Measurements from ENCODE around the gene SLC16A12. TPM values are rescaled to one million over a fixed set of nuclear protein-coding genes. Genes with fewer than 3 reads are reported as not detected.
"Not testable (repeated sequence)": the region's sequence is repeated elsewhere in the genome, so short reads cannot be mapped to it uniquely, and the experiment has no call there.

SLC16A12 gene
- total RNA-seq, 1 experiment from 2014 or later, result 0.52 TPM

DNA sequence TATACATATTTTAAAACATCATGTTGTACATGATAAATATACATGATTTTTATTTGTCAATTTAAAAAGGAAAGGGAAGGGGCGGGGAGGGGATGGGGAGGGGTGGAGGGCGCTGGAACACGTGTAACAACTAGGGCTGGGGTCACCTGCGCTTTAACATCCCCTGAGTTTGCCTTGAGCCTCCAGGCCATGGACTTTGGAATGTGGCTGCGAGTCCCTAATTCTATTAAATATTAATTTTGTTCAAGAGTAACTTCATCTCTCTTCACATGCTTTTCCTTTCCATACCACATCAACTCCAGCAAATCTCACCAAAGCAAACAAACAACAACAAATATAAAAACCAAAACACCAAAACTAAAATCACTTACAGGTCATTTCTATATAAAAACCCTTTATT is 110.4 kb downstream of the SLC16A12 start:
- DNase-seq (ENCODE audit: low read depth), result no peak

GRCh38 chr10:89421018-89421476 is 114.3 kb downstream of the SLC16A12 start:
- DNase-seq (ENCODE audit: low read depth), result no peak

- DNase-seq (ENCODE audit: low read depth), result peak; percentile 57
Measured at GRCh38 chr10:89419548-89419947, 115.8 kb downstream of the SLC16A12 start.

DNA sequence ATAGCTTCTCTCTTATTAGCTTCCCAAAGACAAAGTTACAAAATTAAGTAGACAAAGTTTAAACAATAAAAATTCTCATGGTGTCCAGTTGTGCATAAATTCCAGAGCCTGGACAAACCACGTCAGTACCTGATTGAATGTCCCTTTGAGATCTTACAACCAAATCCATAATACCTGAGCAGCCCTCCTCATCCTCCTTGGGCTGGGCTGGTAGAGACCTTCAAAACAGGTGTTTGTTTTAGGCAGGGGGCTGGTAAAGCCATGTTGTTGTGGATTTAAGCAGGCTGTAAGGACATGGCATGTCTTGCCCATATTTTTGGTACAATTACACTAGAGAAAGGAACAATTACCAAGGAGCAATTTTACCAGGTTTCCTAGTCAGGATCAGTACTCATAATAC is 118.9 kb downstream of the SLC16A12 start:
- no peak for DNase-seq (ENCODE audit: low read depth)

GRCh38 chr10:89414879-89415821 is 120.2 kb downstream of the SLC16A12 start:
- DNase-seq (ENCODE audit: low read depth), result peak; percentile 55

DNA sequence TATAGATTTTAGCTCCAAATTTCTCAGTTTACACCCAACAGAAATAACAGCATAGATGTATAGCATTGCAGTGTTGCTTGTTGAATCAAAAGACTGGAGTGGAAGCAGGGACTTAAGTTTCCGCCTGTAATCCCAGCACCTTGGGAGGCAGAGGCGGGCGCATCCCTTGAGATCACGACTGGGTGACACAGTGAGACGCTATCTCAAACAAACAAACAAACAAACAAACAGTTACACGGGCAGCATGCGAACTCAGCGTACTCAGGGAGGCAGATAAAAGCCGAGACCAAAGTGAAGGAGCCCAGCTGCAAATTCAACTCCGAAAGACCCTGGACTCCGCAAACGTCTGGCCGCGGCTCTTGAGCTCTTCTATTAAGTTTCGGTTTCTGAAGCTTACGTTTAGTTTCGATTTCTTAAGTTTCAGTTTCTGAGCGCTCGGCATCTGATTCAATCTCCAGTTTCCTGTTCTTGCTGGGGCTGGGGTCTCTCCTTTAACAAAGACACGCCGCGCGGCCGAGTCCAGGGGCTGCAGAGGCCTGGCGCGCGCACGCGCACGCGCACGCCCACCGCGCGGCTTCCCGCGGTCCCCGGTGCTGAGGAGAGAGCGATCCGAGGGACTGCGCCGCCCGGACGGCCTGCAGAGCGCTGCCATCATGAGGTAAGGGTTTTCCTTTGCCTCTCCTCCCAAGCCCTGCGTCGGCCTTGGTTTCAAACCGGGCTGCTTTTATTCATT is 121.1 kb downstream of the SLC16A12 start, which contains the start of gene IFIT5:
Gene IFIT5, plus strand, starts transcription at position 423 of the 733 bp plus-strand sequence. Its CDS starts 231 bp downstream, at position 654.
- DNase-seq (ENCODE audit: low read depth), result peak; percentile 74

GRCh38 chr10:89413398-89413912 is 121.9 kb downstream of the SLC16A12 start:
- DNase-seq (ENCODE audit: low read depth), result no peak

GRCh38 chr10:89412276-89412675 is 123.1 kb downstream of the SLC16A12 start:
- DNase-seq (ENCODE audit: low read depth), result not testable (repeated sequence)

- not testable (repeated sequence) for DNase-seq (ENCODE audit: low read depth)
Measured at GRCh38 chr10:89411135-89411534, 124.3 kb downstream of the SLC16A12 start.

DNA sequence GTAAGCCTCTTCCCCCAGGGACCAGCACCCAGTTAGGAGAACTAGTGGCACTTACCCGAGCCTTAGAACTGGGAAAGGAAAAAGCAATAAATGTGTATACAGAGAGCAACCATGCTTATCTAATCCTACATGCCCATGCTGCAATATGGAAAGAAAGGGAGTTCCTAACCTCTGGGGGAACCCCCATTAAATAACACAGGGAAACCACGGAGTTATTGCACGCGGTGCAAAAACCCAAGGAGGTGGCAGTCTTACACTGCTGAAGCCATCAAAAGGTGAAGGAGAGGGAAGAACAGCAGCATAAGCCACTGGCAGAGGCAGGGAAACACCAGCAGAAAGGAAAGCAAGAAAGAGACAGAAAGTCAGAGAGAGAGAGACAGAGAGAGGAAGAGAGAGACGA is 124.8 kb downstream of the SLC16A12 start:
- not testable (repeated sequence) for DNase-seq (ENCODE audit: low read depth)

DNA sequence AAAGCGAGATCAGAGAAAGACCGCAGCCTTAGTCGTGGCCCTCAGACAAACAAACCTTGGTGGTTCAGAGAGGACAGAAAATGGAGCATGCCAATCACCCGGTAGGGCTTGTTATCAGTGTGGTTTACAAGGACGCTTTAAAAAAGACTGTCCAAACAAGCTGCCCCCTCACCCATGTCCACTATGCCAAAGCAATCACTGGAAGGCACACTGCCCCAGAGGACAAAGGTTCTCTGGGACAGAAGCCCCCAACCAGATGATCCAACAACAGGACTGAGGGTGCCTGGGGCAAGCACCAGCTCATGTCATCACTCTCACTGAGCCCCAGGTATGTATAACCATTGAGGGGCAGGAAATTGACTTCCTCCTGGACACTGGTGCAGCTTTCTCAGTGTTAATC is 126.1 kb downstream of the SLC16A12 start:
- DNase-seq (ENCODE audit: low read depth), result not testable (repeated sequence)

DNA sequence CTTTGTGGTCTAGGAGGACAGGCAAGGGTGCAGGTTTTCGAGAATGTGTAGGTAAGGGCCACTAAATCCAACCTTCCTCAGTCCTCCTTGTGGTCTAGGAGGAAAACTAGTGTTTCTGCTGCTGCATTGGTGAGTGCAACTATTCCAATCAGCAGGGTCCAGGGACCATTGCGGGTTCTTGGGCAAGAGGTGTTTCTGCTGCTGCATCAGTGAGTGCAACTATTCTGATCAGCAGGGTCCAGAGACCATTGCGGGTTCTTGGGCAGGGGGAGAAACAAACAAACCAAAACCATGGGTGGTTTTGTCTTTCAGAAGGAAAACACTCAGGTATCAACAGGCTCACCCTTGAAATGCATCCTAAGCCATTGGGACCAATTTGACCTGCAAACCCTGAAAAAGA is 127.6 kb downstream of the SLC16A12 start:
- DNase-seq (ENCODE audit: low read depth), result not testable (repeated sequence)

DNA sequence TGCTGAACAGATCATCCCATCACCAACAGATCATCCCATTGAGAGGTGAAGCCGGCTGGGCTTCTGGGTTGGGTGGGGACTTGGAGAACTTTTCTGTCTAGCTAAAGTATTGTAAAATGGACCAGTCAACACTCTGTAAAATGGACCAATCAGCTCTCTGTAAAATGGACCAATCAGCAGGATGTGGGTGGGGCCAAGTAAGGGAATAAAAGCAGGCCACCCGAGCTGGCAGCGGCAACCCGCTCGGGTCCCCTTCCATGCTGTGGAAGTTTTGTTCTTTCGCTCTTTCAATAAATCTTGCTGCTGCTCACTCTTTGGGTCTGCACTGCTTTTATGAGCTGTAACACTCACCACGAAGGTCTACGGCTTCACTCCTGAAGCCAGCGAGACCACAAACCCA is 129.2 kb downstream of the SLC16A12 start:
- DNase-seq (ENCODE audit: low read depth), result not testable (repeated sequence)

DNA sequence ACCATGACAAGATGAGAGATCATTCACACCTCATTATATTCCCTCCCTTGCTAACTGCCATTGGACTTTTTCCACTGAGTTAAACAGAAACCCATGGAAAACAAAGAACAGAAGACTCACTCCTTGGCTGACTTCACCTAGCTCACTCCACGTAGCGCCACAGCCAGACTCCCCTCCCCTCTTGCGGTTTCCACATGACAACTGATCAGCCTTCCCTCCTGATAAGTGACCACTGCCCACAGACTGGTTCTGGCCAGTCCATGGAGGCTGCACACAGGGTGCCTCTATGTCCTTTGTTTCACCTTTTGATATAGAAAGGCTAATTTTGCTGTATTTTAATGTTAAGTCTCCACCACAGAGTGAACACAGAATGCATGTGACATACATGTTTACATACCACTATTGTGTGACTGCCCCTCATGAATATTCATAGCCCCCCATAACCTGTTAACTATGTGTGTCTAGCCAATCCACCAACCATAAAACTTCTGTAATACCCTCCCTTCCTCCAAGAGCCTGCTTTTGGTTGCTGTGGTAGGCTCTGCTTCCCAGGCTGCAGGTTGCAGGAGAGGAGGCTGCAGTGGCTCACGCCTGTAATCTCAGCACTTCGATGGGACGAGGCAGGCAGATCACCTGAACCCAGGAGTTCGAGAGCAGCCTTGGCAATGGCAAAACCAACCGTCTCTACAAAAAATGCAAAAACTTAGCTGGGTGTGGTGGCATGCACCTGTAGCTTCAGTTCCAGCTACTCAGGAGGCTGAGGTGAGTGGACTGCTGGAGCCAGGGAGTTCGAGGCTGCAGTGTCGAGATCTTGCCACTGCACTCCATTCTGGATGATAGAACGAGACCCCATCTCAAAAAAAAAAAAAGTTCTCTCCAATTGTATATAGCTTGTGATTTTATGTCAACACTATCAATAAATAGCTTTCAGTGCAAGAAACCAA is 131.0 kb downstream of the SLC16A12 start:
- DNase-seq (ENCODE audit: low read depth), result no peak

GRCh38 chr10:89403043-89403442 is 132.4 kb downstream of the SLC16A12 start:
- no peak for DNase-seq (ENCODE audit: low read depth)

GRCh38 chr10:89399956-89400355 is 135.4 kb downstream of the SLC16A12 start:
- DNase-seq (ENCODE audit: low read depth), result no peak

GRCh38 chr10:89398003-89398749 is 137.2 kb downstream of the SLC16A12 start:
- peak; percentile 91 for DNase-seq (ENCODE audit: low read depth)

DNA sequence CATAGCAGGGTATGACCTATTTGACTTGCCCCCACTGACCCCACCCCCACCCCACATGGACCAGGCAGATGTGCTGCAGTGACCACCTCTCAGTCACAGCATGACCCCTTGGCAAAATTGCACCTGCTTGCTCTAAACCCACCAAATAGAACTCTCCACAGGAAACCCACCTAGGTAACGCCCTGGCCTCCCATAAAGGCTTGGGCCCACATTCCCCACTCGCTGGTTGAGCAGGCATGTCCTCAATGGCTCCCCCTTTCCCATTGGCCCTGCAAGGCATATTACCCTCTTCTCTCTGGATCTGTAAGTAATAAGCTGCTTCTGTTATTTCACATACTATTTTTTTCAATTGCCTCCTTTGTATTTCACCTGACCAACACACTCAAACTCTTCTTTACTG is 140.3 kb downstream of the SLC16A12 start:
- no peak for DNase-seq (ENCODE audit: low read depth)

DNA sequence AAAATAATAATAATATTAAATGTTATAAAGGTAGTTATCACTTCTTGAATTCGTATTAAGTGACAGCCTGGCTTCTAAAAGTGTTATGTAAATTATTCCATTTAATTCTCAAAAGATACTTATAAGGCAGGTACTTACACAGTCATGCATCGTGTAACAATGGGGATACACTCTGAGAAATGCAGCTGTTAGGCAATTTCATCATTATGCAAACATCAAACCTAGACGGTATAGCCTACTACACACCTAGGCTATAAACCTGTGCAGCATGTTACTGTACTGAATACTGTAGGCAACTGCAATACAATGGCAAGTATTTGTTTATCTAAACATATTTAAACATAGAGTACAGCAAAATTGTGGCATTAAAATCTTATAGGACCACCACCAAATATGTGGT is 141.5 kb downstream of the SLC16A12 start:
- DNase-seq (ENCODE audit: low read depth), result no peak

DNA sequence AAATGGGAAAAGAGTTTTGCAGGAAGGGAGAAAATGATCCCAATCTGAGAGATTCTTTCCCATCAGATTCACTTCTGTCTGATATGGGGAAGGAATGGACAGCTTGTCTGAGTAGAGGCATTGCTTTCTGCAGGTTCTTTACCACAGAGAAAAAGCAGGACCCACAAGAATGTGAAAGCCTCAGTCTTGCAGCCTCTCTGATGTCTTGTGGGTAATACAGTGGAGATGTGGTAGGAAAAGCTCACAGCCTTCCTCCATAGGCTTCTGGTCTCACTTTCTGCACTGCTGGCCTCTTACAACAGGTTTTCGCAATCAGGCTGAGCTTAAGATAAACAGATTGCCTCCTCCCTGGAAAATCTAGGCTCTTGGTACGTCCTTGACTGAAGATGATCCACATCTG is 142.4 kb downstream of the SLC16A12 start:
- peak; percentile 72 for DNase-seq (ENCODE audit: low read depth)
